ENCODE measurements around the gene CEP250. TPM values are rescaled to one million over a fixed set of nuclear protein-coding genes. Genes with fewer than 3 reads are reported as not detected.
"Not testable (repeated sequence)": the region's sequence is repeated elsewhere in the genome, so short reads cannot be mapped to it uniquely, and the experiment has no call there.

Gene CEP250
- total and polyA plus RNA-seq, 9 donors = 11.7 to 44.2 (median 25.8) TPM

GRCh38 chr20:35552914-35553313 is 97.5 kb downstream of the CEP250 start:
- Histone ChIP-seq H3K9me3 (no peaks in the 10 kb centered on the region), H3K36me3 (no peaks in the 10 kb centered on the region), H3K27ac (no peak overlapping the region), H3K4me3 (no peak overlapping the region), H3K27me3 (no peaks in the 10 kb centered on the region), H3K4me1 (ENCODE audit: insufficient read depth) (no peaks in the 10 kb centered on the region)
- DNase-seq = no peak
- intact Hi-C loops (cut with DNase I) = no loop called here
- 76 to 89% (median 85%) methylated on average over 3 of the region's 3 CpGs for WGBS, 3 donors
- TF ChIP-seq EP300 (IDR thresholded peaks at IDR 0.05) (no peak), POLR2A (IDR thresholded peaks at IDR 0.05) (no peak)
- TF ChIP-seq, protein P1, sequence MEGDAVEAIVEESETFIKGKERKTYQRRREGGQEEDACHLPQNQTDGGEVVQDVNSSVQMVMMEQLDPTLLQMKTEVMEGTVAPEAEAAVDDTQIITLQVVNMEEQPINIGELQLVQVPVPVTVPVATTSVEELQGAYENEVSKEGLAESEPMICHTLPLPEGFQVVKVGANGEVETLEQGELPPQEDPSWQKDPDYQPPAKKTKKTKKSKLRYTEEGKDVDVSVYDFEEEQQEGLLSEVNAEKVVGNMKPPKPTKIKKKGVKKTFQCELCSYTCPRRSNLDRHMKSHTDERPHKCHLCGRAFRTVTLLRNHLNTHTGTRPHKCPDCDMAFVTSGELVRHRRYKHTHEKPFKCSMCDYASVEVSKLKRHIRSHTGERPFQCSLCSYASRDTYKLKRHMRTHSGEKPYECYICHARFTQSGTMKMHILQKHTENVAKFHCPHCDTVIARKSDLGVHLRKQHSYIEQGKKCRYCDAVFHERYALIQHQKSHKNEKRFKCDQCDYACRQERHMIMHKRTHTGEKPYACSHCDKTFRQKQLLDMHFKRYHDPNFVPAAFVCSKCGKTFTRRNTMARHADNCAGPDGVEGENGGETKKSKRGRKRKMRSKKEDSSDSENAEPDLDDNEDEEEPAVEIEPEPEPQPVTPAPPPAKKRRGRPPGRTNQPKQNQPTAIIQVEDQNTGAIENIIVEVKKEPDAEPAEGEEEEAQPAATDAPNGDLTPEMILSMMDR (IDR thresholded peaks at IDR 0.05) = no peak

DNA sequence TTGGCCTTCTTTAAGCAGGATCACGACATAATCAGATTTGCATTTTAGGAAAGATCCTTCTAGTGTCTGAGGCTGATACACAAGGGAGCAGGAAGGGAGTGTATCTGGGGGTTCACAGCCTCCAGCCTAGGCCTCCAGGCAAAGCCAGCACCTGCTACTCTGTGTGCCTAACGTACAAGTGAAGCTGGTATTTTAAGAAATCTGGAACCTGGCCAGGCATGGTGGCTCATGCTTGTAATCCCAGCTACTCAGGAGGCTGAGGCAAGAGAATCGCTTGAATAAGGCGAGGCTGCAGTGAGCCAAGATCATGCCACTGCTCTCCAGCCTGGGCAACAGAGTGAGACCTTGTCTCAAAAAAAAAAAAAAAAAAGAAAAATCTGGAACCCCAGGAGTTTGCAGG is 100.1 kb downstream of the CEP250 start:
- DNase-seq; H3K4me3 ChIP-seq; H3K36me3 ChIP-seq; H3K4me1 ChIP-seq (ENCODE audit: insufficient read depth); H3K27ac ChIP-seq; intact Hi-C loops (cut with DNase I); H3K27me3 ChIP-seq; H3K9me3 ChIP-seq: not testable (repeated sequence)
- 76 to 83% (median 76%) methylated on average over 4 of the region's 4 CpGs for WGBS, 3 donors

- Histone ChIP-seq H3K9me3 (no peaks in the 10 kb centered on the region), H3K4me3 (no peak overlapping the region), H3K27ac (no peak overlapping the region), H3K27me3 (no peaks in the 10 kb centered on the region), H3K36me3 (no peaks in the 10 kb centered on the region), H3K4me1 (ENCODE audit: insufficient read depth) (no peaks in the 10 kb centered on the region)
- TF ChIP-seq POLR2A (IDR thresholded peaks at IDR 0.05) (no peak), EP300 (IDR thresholded peaks at IDR 0.05) (no peak)
- TF ChIP-seq, protein P1 (IDR thresholded peaks at IDR 0.05) = no peak
- DNase-seq = no peak
- intact Hi-C loops (cut with DNase I) = no loop called here
- 92 to 96% (median 93%) methylated on average over 21 of the region's 21 CpGs for WGBS, 3 donors
These were observed 100.7 kb downstream of the CEP250 start for GRCh38 chr20:35555951-35556645.

- WGBS, 3 donors = 90 to 98% (median 95%) methylated on average over 8 of the region's 8 CpGs
- intact Hi-C loops (cut with DNase I) = no loop called here
- Histone ChIP-seq H3K27ac (no peak overlapping the region), H3K36me3 (no peaks in the 10 kb centered on the region), H3K4me1 (ENCODE audit: insufficient read depth) (no peaks in the 10 kb centered on the region), H3K9me3 (no peaks in the 10 kb centered on the region), H3K27me3 (no peaks in the 10 kb centered on the region), H3K4me3 (no peak overlapping the region)
- TF ChIP-seq, protein P1 (IDR thresholded peaks at IDR 0.05) = no peak
- TF ChIP-seq EP300 (IDR thresholded peaks at IDR 0.05) = no peak
- no peak for TF ChIP-seq POLR2A (IDR thresholded peaks at IDR 0.05)
- no peak for DNase-seq
These were observed 101.5 kb downstream of the CEP250 start for GRCh38 chr20:35556871-35557270.

DNA sequence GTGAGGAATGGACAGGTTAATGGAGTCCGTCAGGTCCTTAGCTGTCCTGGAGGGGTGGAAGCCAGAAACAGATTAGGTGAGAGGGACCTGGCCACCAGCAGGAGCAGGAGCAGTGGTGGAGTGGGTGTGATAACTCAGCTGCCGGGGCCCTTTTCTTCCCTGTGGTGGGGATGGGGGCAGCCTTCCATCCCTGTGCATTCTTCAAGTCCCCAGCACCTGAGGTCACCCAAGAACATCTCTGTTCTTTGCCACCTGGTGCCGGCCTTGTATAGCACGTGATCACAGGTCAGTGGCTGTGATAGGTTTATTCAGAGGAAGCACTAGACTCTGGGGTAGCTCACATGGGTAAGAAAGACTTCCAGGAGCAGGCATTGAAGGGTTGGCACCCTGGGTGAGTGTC is 103.1 kb downstream of the CEP250 start:
- WGBS, 3 donors = 86 to 94% (median 91%) methylated on average over 4 of the region's 4 CpGs
- Histone ChIP-seq H3K9me3 (no peaks in the 10 kb centered on the region), H3K4me3 (no peak overlapping the region), H3K27me3 (no peaks in the 10 kb centered on the region), H3K4me1 (ENCODE audit: insufficient read depth) (no peaks in the 10 kb centered on the region), H3K27ac (no peak overlapping the region), H3K36me3 (no peaks in the 10 kb centered on the region)
- intact Hi-C loops (cut with DNase I) = no loop called here
- TF ChIP-seq, protein P1 (IDR thresholded peaks at IDR 0.05) = no peak
- TF ChIP-seq EP300 (IDR thresholded peaks at IDR 0.05) (no peak), POLR2A (IDR thresholded peaks at IDR 0.05) (no peak)
- no peak for DNase-seq
